Activated T-cell treated with anti-CD3 and anti-CD28 coated beads, Interleukin-2, amount 50 U/mL, for 48 hours (primary cell): ENCODE results near the gene DENND4C.
A peak's percentile ranks its signal among the peaks of the same experiment; 100 is the strongest.
"Not testable (repeated sequence)": the region's sequence is repeated elsewhere in the genome, so short reads cannot be mapped to it uniquely, and the experiment has no call there.

Experiments used
- DNase-seq, 2 experiments: peaks; one replicate each; pipeline ENCODE4 v3.0.0-alpha.2; 2020

The DENND4C gene

GRCh38 chr9:19378164-19378563, 147.7 kb downstream of the DENND4C start:
- DNase-seq: no peak

DNA sequence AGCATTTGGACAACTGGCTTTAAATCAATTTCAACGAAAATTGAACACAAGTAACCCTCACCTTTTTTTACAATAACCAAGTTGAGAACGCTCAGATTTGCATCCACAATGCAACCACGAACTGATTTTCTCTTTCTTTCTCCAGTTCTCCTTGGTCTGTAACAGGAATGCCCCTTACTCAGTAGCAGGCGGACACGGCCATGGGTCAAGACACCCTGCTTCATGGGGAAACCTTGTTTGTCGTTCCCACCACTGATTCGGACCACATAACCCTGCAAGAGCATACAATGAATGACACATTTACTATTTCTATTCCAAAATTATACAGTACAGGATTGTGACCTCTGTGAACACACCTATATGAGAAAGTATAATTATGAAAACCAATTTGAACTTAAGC, 148.2 kb downstream of the DENND4C start:
- peak; percentile 28 to 34 for DNase-seq

DNA sequence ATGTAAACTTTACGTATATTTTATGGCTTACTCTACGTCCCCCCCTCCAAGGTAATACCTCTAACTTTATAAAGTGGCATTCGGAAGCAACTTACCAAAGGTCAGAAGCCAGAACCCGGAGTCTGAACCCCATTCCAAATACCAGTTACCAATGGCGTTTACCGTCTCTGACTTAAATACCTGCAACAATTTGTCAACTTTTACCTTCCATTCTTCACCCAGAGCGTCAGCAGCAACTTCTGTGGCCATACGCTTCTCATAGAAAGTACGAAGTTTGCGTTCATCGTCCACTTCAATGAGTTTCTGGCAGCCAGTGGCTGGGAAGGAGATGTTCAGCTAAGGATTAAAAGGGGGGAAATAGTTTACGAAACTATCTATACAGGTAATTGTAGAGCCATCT, 148.8 kb downstream of the DENND4C start:
- peak; percentile 31 to 38 for DNase-seq

- DNase-seq: no peak
Observed at GRCh38 chr9:19379697-19380046, 149.2 kb downstream of the DENND4C start.

DNA sequence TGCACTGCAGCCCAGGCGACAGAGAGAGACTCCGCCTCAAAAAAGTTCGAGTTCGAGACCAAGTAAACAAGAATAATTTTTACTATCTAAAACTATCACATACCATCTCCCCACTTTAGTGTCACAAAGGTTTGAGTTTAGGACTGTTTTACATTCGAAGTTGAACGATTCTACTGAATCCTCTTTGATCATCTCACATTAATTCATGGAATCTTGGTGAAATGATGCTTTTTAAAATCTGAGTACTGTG, 150.3 kb downstream of the DENND4C start:
- DNase-seq: no peak

GRCh38 chr9:19381656-19382055, 151.2 kb downstream of the DENND4C start:
- no peak for DNase-seq

DNA sequence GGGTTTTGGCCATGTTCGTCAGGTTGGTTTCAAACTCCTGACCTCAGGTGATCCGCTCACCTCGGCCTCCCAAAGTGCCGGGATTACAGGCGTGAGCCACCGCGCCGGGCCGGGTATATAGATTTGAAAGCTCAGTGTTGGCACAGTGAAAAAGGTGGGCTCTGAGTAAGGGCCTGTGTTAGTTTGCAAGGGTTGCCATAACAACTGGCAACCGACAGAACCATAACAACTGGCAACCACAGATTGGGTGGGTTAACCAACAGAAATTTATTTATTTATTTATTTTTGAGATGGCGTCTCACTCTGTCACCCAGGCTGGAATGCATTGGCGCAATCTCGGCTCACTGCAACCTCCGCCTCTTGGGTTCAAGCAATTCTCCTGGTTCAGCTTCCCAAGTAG, 154.7 kb downstream of the DENND4C start:
- not testable (repeated sequence) for DNase-seq

DNA sequence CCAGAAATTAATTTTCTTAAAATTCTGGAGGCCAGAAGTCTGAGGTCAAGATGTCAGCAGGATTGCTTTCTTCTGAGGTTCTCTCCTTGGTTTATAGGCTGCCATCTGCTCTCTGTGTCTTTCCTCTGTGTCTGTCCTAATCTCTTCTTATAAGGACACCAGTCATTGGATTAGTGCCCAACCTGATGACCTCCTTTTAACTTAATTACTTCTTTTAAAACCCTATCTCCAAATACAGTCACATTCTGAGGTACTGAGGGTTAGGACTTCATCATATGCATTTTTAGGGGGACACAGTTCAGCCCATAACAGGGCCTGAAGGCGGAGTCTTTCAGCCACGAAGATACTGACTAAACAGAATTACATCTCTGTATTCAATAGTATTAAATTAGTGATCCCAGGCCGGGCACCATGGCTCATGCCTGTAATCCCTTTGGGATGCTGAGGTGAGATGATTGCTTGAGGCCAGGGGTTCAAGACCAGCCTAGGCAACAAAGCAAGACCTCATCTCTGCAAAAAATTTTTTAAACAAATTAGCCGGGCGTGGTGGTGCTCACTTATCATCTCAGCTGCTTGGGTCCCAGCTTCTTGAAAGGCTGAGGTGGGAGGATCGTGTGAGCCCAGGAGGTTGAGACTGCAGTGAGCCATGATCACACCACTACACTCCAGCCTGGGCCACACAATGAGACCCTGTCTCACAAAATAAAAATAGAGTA, 155.5 kb downstream of the DENND4C start:
- DNase-seq: no peak

- DNase-seq: no peak
Observed at GRCh38 chr9:19386502-19387044, 156.1 kb downstream of the DENND4C start.

- no peak for DNase-seq
Observed at GRCh38 chr9:19387317-19387716, 156.8 kb downstream of the DENND4C start.

DNA sequence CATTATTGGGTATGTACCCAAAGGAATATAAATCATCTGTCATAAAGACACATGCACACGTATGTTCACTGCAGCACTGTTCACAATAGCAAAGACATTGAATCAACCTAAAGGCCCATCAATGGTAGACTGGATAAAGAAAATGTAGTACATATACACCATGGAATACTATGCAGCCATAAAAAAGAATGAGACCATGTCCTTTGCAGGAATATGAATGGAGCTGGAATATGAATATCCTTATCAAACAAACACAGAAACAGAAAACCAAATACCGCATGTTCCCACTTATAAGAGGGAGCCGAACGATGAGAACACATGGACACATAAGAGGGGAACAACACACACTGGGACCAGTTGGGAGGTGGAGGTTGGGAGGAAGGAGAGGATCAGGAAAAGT, 159.0 kb downstream of the DENND4C start:
- DNase-seq: not testable (repeated sequence)

- no peak for DNase-seq
Observed at GRCh38 chr9:19397845-19398244, 167.4 kb downstream of the DENND4C start.

GRCh38 chr9:19403231-19403630, 172.7 kb downstream of the DENND4C start:
- not testable (repeated sequence) for DNase-seq

DNA sequence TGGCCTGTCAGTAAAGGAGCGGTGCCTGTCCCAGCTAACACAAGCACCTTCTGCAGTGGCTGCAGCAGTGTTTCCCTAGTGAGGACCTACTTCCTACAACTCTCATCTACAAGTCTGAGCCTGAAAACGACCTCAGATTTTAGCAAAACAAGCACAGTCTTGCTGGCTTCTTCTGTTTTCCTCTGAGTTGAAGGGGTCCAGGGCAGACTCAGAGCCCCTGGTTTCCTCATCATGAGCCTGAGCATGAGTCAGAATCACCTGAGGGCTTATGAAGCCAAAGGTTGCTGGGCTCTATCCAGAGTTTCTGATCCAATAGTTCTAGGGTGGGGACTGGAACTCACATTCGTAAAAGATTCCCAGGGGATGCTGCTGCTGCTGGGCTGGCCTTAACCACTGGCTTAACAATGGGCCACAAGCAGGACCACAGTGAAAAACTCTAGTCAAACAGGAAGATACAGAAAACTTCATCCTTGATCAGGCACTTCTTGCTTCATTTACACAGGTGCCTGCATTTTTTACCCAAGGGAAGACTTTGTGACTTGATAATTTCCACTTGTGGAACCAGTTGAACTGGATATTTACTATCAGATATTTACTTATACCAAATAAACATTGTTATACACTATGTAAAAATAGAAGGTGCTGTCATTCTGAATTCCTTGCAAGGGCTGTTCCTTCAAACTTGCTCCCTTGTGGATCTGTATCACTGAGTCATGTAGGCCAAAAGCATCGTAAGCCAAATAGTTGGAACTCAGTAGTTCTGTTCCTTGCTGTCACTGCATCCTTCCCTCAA, 174.0 kb downstream of the DENND4C start:
- DNase-seq: no peak

DNA sequence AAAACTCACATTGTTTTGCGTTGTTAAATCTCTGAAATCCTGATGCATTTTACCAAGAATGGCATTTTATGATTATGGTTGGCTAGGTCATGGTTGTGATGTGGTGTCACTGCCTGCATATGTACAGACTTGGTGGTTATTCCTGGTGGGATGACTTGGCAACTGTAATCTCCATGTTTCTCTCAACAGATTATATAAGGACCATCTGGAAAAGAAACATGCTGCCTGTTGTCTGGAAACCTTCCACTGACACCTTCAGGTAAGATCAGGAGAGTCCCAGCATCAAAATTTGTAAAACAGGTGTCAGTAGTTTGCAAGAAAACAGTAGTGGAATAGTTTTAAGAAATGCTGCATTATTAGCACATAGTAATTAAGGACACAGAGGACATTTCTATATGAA, 175.3 kb downstream of the DENND4C start:
- DNase-seq: no peak

GRCh38 chr9:19408316-19408692, 177.8 kb downstream of the DENND4C start:
- no peak for DNase-seq

DNA sequence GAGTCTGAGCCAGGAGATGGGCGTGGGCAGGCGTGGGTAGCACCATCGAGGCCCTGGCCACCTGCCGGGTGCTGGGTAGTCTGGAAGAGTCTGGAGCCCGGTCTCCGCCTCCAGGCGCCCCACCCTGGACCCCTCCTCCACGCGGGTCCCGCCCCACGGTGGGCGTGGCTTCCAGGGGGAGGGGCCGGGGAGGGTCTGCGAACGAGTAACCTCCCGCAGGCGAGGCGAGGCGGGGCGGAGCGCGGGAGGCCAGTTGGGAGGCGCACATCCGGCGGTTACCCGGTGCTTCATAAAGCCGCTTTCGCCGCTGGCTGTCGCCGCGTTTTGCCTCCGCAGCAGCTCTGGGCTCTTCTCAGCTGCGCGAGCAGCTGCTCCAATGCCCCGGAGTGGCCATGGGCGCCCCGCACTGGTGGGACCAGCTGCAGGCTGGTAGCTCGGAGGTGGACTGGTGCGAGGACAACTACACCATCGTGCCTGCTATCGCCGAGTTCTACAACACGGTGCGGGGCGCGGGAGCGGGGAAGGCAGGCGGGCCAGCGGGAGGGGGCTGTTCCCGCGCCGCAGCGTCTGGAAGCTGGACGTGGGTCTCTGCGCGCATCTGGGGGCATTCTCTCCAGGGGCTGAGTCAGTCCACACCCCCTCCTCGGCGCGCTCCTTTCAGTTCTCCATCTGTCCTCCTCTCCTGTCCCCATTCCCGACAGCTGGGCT, 178.4 kb downstream of the DENND4C start, which contains the start of gene ACER2:
TSS of gene ACER2 (plus strand) at position 317 of the 708 bp plus-strand sequence. CDS start at position 393, 76 bp downstream.
- DNase-seq: peak; percentile 98 to 99

- no peak for DNase-seq
Observed at GRCh38 chr9:19409401-19410194, 179.1 kb downstream of the DENND4C start.

- no peak for DNase-seq
Observed at GRCh38 chr9:19410195-19410503, 179.7 kb downstream of the DENND4C start.

- no peak for DNase-seq
Observed at GRCh38 chr9:19410594-19410993, 180.1 kb downstream of the DENND4C start.

- no peak for DNase-seq
Observed at GRCh38 chr9:19411316-19411715, 180.8 kb downstream of the DENND4C start.

GRCh38 chr9:19413456-19413855, 183.0 kb downstream of the DENND4C start:
- not testable (repeated sequence) for DNase-seq

GRCh38 chr9:19416143-19416542, 185.7 kb downstream of the DENND4C start:
- DNase-seq: no peak
